GM10266 (cell line): Measurements from ENCODE around the gene ACE2.

Source experiments
- DNase-seq: peaks from one replicate; pipeline ENCODE4 v3.0.0; 2012; ENCODE audit errors: extremely low spot score
- TF ChIP-seq, protein P1 (sequence below): IDR thresholded peaks from 2 replicates; pipeline ENCODE4 v1.5.1; 2012; ENCODE audit warnings: mild to moderate bottlenecking, low read depth; ENCODE audit not compliant: control insufficient read depth, insufficient read depth; ENCODE audit errors: missing control alignments

The ACE2 gene

GRCh38 chrX:15623054-15623453, 22.3 kb upstream of the ACE2 start:
- DNase-seq, result no peak

DNA sequence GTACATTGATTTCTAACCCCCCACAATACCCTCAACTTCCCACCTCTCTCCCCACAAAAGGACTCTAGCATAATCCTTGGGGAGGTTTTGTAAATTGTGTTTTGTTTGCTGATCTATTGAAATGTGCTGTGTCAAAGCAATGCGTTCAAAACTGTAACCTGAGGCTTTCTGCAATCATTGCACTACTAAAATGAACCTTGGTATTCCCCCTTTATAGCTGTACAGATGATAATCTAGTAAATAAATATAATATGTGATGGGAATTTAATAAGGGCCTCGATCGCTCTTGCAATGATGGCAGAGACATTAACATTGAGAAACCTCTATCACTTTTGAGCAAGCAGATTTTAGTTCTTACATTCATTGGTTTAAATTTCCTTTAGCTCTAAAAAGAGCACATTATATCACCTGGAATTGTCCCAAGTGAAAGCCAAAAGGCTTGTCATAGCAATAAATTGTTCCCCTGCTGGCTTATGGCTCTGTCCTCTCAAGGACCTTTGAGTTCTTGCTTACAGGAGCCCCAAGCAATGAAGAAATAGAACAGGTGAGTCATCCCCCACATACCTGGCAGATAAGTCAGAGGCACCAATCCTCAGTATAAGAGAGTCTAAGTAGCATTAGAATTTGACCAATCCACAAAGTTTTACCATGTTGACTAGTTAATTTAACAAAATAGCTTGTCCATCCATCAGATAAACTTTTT, 18.4 kb upstream of the ACE2 start:
- no peak for DNase-seq
- TF ChIP-seq, protein P1, sequence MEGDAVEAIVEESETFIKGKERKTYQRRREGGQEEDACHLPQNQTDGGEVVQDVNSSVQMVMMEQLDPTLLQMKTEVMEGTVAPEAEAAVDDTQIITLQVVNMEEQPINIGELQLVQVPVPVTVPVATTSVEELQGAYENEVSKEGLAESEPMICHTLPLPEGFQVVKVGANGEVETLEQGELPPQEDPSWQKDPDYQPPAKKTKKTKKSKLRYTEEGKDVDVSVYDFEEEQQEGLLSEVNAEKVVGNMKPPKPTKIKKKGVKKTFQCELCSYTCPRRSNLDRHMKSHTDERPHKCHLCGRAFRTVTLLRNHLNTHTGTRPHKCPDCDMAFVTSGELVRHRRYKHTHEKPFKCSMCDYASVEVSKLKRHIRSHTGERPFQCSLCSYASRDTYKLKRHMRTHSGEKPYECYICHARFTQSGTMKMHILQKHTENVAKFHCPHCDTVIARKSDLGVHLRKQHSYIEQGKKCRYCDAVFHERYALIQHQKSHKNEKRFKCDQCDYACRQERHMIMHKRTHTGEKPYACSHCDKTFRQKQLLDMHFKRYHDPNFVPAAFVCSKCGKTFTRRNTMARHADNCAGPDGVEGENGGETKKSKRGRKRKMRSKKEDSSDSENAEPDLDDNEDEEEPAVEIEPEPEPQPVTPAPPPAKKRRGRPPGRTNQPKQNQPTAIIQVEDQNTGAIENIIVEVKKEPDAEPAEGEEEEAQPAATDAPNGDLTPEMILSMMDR, result no peak

More at GRCh38 chrX:15623054-15623453, 22.3 kb upstream of the ACE2 start:
- TF ChIP-seq, protein P1, result no peak

DNA sequence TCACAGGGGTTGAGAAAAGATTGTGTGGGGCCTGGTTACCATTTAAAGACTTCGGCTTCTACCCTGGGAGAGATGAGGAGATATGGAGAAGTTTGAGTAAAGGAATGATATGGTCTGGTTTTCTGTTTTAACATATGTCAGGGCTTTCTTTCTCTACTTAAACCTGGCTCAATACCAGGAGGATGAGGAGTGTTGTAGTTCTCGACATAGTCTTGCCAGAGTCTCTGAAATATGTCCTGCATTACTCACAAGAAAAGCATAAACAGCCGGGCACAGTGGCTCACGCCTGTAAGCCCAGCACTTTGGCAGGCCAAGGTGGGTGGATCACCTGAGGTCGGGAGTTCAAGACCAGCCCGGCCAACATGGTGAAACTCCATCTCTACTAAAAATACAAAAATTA, 16.4 kb upstream of the ACE2 start:
- no peak for DNase-seq
- TF ChIP-seq, protein P1, result no peak

- no peak for DNase-seq
- TF ChIP-seq, protein P1, result no peak
These were observed 15.8 kb upstream of the ACE2 start for GRCh38 chrX:15616531-15616930.

GRCh38 chrX:15607067-15607466, 6.3 kb upstream of the ACE2 start:
- TF ChIP-seq, protein P1, result no peak
- DNase-seq, result no peak

- TF ChIP-seq, protein P1, result no peak
- DNase-seq, result no peak
These were observed 5.4 kb upstream of the ACE2 start for GRCh38 chrX:15606136-15606535.

DNA sequence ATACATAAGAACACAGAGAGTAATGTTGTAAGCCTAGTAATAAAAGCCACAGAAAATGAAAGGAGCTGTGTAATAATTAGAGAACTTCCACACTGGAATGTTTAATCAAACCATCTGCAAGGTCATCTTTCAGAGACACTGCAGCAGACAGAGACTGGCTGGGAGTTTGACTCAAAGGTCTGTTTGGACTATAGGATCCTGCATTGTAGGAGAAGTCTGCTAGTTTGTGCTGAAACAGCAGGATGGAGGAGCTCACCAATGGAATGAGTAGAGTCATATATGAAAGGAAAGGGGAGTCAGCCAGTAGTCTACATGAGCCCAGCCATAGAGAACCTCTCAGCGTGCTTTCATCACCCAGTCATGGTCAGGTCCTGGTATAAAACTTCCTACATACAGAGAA, 4.5 kb upstream of the ACE2 start:
- DNase-seq, result no peak
- TF ChIP-seq, protein P1, result no peak
